Activated CD4-positive, alpha-beta T cell treated with anti-CD3 and anti-CD28 coated beads for 4 hours (primary cell): Measurements from ENCODE around the gene NOTCH3.

Source experiments
- DNase-seq, 2 donors: peaks; one replicate each; pipeline ENCODE4 v3.0.0-alpha.2; 2020

The NOTCH3 gene

GRCh38 chr19:15122331-15123030, 78.3 kb downstream of the NOTCH3 start:
- DNase-seq: no peak

- DNase-seq: no peak
Measured at GRCh38 chr19:15120135-15121026, 80.4 kb downstream of the NOTCH3 start.

GRCh38 chr19:15118789-15119494, 81.9 kb downstream of the NOTCH3 start:
- no peak for DNase-seq

- DNase-seq: no peak
Measured at GRCh38 chr19:15118248-15118647, 82.5 kb downstream of the NOTCH3 start.

GRCh38 chr19:15116856-15117255, 83.9 kb downstream of the NOTCH3 start:
- no peak for DNase-seq

- DNase-seq: no peak
Measured at GRCh38 chr19:15115762-15116615, 84.8 kb downstream of the NOTCH3 start.

GRCh38 chr19:15115080-15115479, 85.7 kb downstream of the NOTCH3 start:
- no peak for DNase-seq

- no peak for DNase-seq
Measured at GRCh38 chr19:15114153-15114540, 86.6 kb downstream of the NOTCH3 start.

- no peak for DNase-seq
Measured at GRCh38 chr19:15113245-15114152, 87.3 kb downstream of the NOTCH3 start.

- no peak for DNase-seq
Measured at GRCh38 chr19:15112385-15112784, 88.4 kb downstream of the NOTCH3 start.

GRCh38 chr19:15111758-15112157, 89.0 kb downstream of the NOTCH3 start:
- no peak for DNase-seq

GRCh38 chr19:15110418-15110815, 90.4 kb downstream of the NOTCH3 start:
- DNase-seq: no peak

GRCh38 chr19:15109768-15110417, 90.9 kb downstream of the NOTCH3 start:
- no peak for DNase-seq
